ENCODE data around the gene FN1.
"Not testable (repeated sequence)": the region's sequence is repeated elsewhere in the genome, so short reads cannot be mapped to it uniquely, and the experiment has no call there.

The FN1 gene

GRCh38 chr2:215413974-215414373, 21.9 kb downstream of the FN1 start:
- no peak overlapping the region for H3K4me3 ChIP-seq (ENCODE audit: low read depth, low read length)
- no peak for TF ChIP-seq CTCF (conservative IDR thresholded peaks at IDR 0.05; ENCODE audit: low read depth, low read length)
- no peak for DNase-seq (ENCODE audit: low read depth)

GRCh38 chr2:215413484-215413777, 22.4 kb downstream of the FN1 start:
- TF ChIP-seq CTCF (conservative IDR thresholded peaks at IDR 0.05; ENCODE audit: low read depth, low read length) = no peak
- no peak for DNase-seq (ENCODE audit: low read depth)
- H3K4me3 ChIP-seq (ENCODE audit: low read depth, low read length) = no peak overlapping the region

GRCh38 chr2:215411941-215412743, 23.7 kb downstream of the FN1 start:
- DNase-seq (ENCODE audit: low read depth) = peak; percentile 61
- no peak overlapping the region for H3K4me3 ChIP-seq (ENCODE audit: low read depth, low read length)
- TF ChIP-seq CTCF (conservative IDR thresholded peaks at IDR 0.05; ENCODE audit: low read depth, low read length) = no peak

GRCh38 chr2:215410932-215411285, 25.0 kb downstream of the FN1 start:
- DNase-seq (ENCODE audit: low read depth) = peak; percentile 96
- TF ChIP-seq CTCF (conservative IDR thresholded peaks at IDR 0.05; ENCODE audit: low read depth, low read length) = no peak

GRCh38 chr2:215410181-215410931, 25.5 kb downstream of the FN1 start:
- not testable (repeated sequence) for H3K4me3 ChIP-seq (ENCODE audit: low read depth, low read length); DNase-seq (ENCODE audit: low read depth)

More at GRCh38 chr2:215410932-215411285, 25.0 kb downstream of the FN1 start:
- no peak overlapping the region for H3K4me3 ChIP-seq (ENCODE audit: low read depth, low read length)

GRCh38 chr2:215409331-215410127, 26.3 kb downstream of the FN1 start:
- no peak overlapping the region for H3K4me3 ChIP-seq (ENCODE audit: low read depth, low read length)
- DNase-seq (ENCODE audit: low read depth) = peak; percentile 69
- TF ChIP-seq CTCF (conservative IDR thresholded peaks at IDR 0.05; ENCODE audit: low read depth, low read length) = no peak

- H3K4me3 ChIP-seq (ENCODE audit: low read depth, low read length); DNase-seq (ENCODE audit: low read depth): not testable (repeated sequence)
Measured at GRCh38 chr2:215408441-215408840, 27.4 kb downstream of the FN1 start.

Data from choroid plexus epithelial cell (primary cell).